Measurements from ENCODE around the gene ZCCHC2.

ZCCHC2 gene

GRCh38 chr18:62569081-62569655 is 46.3 kb downstream of the ZCCHC2 start:
- Histone ChIP-seq H3K9me3 (ENCODE audit: control insufficient read depth, low read length) (peaks cover 3% of the 10 kb centered on the region), H3K36me3 (ENCODE audit: control insufficient read depth, insufficient read depth, low read length, severe bottlenecking) (peaks cover 70% of the 10 kb centered on the region), H3K9ac (ENCODE audit: low read length) (no peak overlapping the region), H3K27me3 (replicated peaks; ENCODE audit: control insufficient read depth, insufficient read depth, low read length) (no peaks in the 10 kb centered on the region), H3K4me1 (ENCODE audit: control insufficient read depth, insufficient read depth, low read length) (no peaks in the 10 kb centered on the region), H3K4me3 (ENCODE audit: low read length) (no peak overlapping the region)
- no peak for DNase-seq (ENCODE audit: low read depth)

GRCh38 chr18:62571037-62571436 is 48.2 kb downstream of the ZCCHC2 start:
- H3K27me3 ChIP-seq (replicated peaks; ENCODE audit: control insufficient read depth, insufficient read depth, low read length), result no peaks in the 10 kb centered on the region

GRCh38 chr18:62571648-62572047 is 48.8 kb downstream of the ZCCHC2 start:
- H3K9me3 ChIP-seq (ENCODE audit: control insufficient read depth, low read length), result peaks cover 3% of the 10 kb centered on the region
- H3K27me3 ChIP-seq (replicated peaks; ENCODE audit: control insufficient read depth, insufficient read depth, low read length), result no peaks in the 10 kb centered on the region
- H3K36me3 ChIP-seq (ENCODE audit: control insufficient read depth, insufficient read depth, low read length, severe bottlenecking), result peaks cover 71% of the 10 kb centered on the region
- H3K4me3 ChIP-seq (ENCODE audit: low read length), result no peak overlapping the region
- DNase-seq (ENCODE audit: low read depth), result no peak
- H3K9ac ChIP-seq (ENCODE audit: low read length), result no peak overlapping the region
- H3K4me1 ChIP-seq (ENCODE audit: control insufficient read depth, insufficient read depth, low read length), result no peaks in the 10 kb centered on the region

More at GRCh38 chr18:62571037-62571436, 48.2 kb downstream of the ZCCHC2 start:
- Histone ChIP-seq H3K9me3 (ENCODE audit: control insufficient read depth, low read length) (peaks cover 3% of the 10 kb centered on the region), H3K9ac (ENCODE audit: low read length) (no peak overlapping the region), H3K36me3 (ENCODE audit: control insufficient read depth, insufficient read depth, low read length, severe bottlenecking) (peaks cover 72% of the 10 kb centered on the region), H3K4me1 (ENCODE audit: control insufficient read depth, insufficient read depth, low read length) (no peaks in the 10 kb centered on the region), H3K4me3 (ENCODE audit: low read length) (no peak overlapping the region)
- DNase-seq (ENCODE audit: low read depth), result no peak

GRCh38 chr18:62572456-62572855 is 49.6 kb downstream of the ZCCHC2 start:
- Histone ChIP-seq H3K9ac (ENCODE audit: low read length) (no peak overlapping the region), H3K27me3 (replicated peaks; ENCODE audit: control insufficient read depth, insufficient read depth, low read length) (no peaks in the 10 kb centered on the region), H3K4me1 (ENCODE audit: control insufficient read depth, insufficient read depth, low read length) (no peaks in the 10 kb centered on the region), H3K36me3 (ENCODE audit: control insufficient read depth, insufficient read depth, low read length, severe bottlenecking) (peaks cover 76% of the 10 kb centered on the region), H3K9me3 (ENCODE audit: control insufficient read depth, low read length) (peaks cover 3% of the 10 kb centered on the region), H3K4me3 (ENCODE audit: low read length) (no peak overlapping the region)
- no peak for DNase-seq (ENCODE audit: low read depth)

- Histone ChIP-seq H3K4me1 (ENCODE audit: control insufficient read depth, insufficient read depth, low read length) (no peaks in the 10 kb centered on the region), H3K36me3 (ENCODE audit: control insufficient read depth, insufficient read depth, low read length, severe bottlenecking) (peaks cover 79% of the 10 kb centered on the region), H3K9ac (ENCODE audit: low read length) (no peak overlapping the region), H3K27me3 (replicated peaks; ENCODE audit: control insufficient read depth, insufficient read depth, low read length) (no peaks in the 10 kb centered on the region), H3K9me3 (ENCODE audit: control insufficient read depth, low read length) (peaks cover 3% of the 10 kb centered on the region), H3K4me3 (ENCODE audit: low read length) (no peak overlapping the region)
- DNase-seq (ENCODE audit: low read depth), result no peak
Observed at GRCh38 chr18:62574776-62575175, 52.0 kb downstream of the ZCCHC2 start.

GRCh38 chr18:62576271-62576670 is 53.4 kb downstream of the ZCCHC2 start:
- no peaks in the 10 kb centered on the region for H3K27me3 ChIP-seq (replicated peaks; ENCODE audit: control insufficient read depth, insufficient read depth, low read length)
- DNase-seq (ENCODE audit: low read depth), result no peak

GRCh38 chr18:62576845-62577512 is 54.2 kb downstream of the ZCCHC2 start:
- H3K27me3 ChIP-seq (replicated peaks; ENCODE audit: control insufficient read depth, insufficient read depth, low read length), result no peaks in the 10 kb centered on the region
- no peaks in the 10 kb centered on the region for H3K9me3 ChIP-seq (ENCODE audit: control insufficient read depth, low read length)
- H3K9ac ChIP-seq (ENCODE audit: low read length), result no peak overlapping the region
- H3K36me3 ChIP-seq (ENCODE audit: control insufficient read depth, insufficient read depth, low read length, severe bottlenecking), result peaks cover 57% of the 10 kb centered on the region
- no peaks in the 10 kb centered on the region for H3K4me1 ChIP-seq (ENCODE audit: control insufficient read depth, insufficient read depth, low read length)
- DNase-seq (ENCODE audit: low read depth), result no peak
- H3K4me3 ChIP-seq (ENCODE audit: low read length), result no peak overlapping the region

More at GRCh38 chr18:62576271-62576670, 53.4 kb downstream of the ZCCHC2 start:
- no peaks in the 10 kb centered on the region for H3K9me3 ChIP-seq (ENCODE audit: control insufficient read depth, low read length)
- H3K4me1 ChIP-seq (ENCODE audit: control insufficient read depth, insufficient read depth, low read length), result no peaks in the 10 kb centered on the region
- peaks cover 64% of the 10 kb centered on the region for H3K36me3 ChIP-seq (ENCODE audit: control insufficient read depth, insufficient read depth, low read length, severe bottlenecking)
- no peak overlapping the region for H3K4me3 ChIP-seq (ENCODE audit: low read length)
- H3K9ac ChIP-seq (ENCODE audit: low read length), result no peak overlapping the region

GRCh38 chr18:62577765-62578164 is 54.9 kb downstream of the ZCCHC2 start:
- Histone ChIP-seq H3K9me3 (ENCODE audit: control insufficient read depth, low read length) (no peaks in the 10 kb centered on the region), H3K9ac (ENCODE audit: low read length) (no peak overlapping the region), H3K27me3 (replicated peaks; ENCODE audit: control insufficient read depth, insufficient read depth, low read length) (no peaks in the 10 kb centered on the region), H3K4me1 (ENCODE audit: control insufficient read depth, insufficient read depth, low read length) (no peaks in the 10 kb centered on the region), H3K4me3 (ENCODE audit: low read length) (no peak overlapping the region), H3K36me3 (ENCODE audit: control insufficient read depth, insufficient read depth, low read length, severe bottlenecking) (peaks cover 50% of the 10 kb centered on the region)
- DNase-seq (ENCODE audit: low read depth), result no peak

- no peak for DNase-seq (ENCODE audit: low read depth)
- H3K9ac ChIP-seq (ENCODE audit: low read length), result no peak overlapping the region
- peaks cover 40% of the 10 kb centered on the region for H3K36me3 ChIP-seq (ENCODE audit: control insufficient read depth, insufficient read depth, low read length, severe bottlenecking)
- H3K4me1 ChIP-seq (ENCODE audit: control insufficient read depth, insufficient read depth, low read length), result no peaks in the 10 kb centered on the region
- H3K4me3 ChIP-seq (ENCODE audit: low read length), result no peak overlapping the region
- H3K9me3 ChIP-seq (ENCODE audit: control insufficient read depth, low read length), result no peaks in the 10 kb centered on the region
- no peaks in the 10 kb centered on the region for H3K27me3 ChIP-seq (replicated peaks; ENCODE audit: control insufficient read depth, insufficient read depth, low read length)
Observed at GRCh38 chr18:62578980-62579511, 56.2 kb downstream of the ZCCHC2 start.

- Histone ChIP-seq H3K27me3 (replicated peaks; ENCODE audit: control insufficient read depth, insufficient read depth, low read length) (no peaks in the 10 kb centered on the region), H3K36me3 (ENCODE audit: control insufficient read depth, insufficient read depth, low read length, severe bottlenecking) (peaks cover 17% of the 10 kb centered on the region), H3K9me3 (ENCODE audit: control insufficient read depth, low read length) (no peaks in the 10 kb centered on the region), H3K9ac (ENCODE audit: low read length) (no peak overlapping the region), H3K4me1 (ENCODE audit: control insufficient read depth, insufficient read depth, low read length) (peaks cover 3% of the 10 kb centered on the region), H3K4me3 (ENCODE audit: low read length) (no peak overlapping the region)
- DNase-seq (ENCODE audit: low read depth), result no peak
Observed at GRCh38 chr18:62583376-62583775, 60.6 kb downstream of the ZCCHC2 start.

- DNase-seq (ENCODE audit: low read depth), result peak; percentile 96
Observed at GRCh38 chr18:62584241-62585120, 61.7 kb downstream of the ZCCHC2 start.

More at GRCh38 chr18:62584241-62585120, 61.7 kb downstream of the ZCCHC2 start:
- no peaks in the 10 kb centered on the region for H3K9me3 ChIP-seq (ENCODE audit: control insufficient read depth, low read length)
- peak overlapping the region; percentile 48 for H3K9ac ChIP-seq (ENCODE audit: low read length)
- H3K36me3 ChIP-seq (ENCODE audit: control insufficient read depth, insufficient read depth, low read length, severe bottlenecking), result peaks cover 11% of the 10 kb centered on the region
- H3K27me3 ChIP-seq (replicated peaks; ENCODE audit: control insufficient read depth, insufficient read depth, low read length), result no peaks in the 10 kb centered on the region
- H3K4me1 ChIP-seq (ENCODE audit: control insufficient read depth, insufficient read depth, low read length), result peaks cover 3% of the 10 kb centered on the region
- peak overlapping the region; percentile 52 for H3K4me3 ChIP-seq (ENCODE audit: low read length)

Data from adipocyte (in vitro differentiated cells).